Thyroid gland (tissue), 4 donors: ENCODE results near the gene NRN1L. TPM values are rescaled to one million over a fixed set of nuclear protein-coding genes. Genes with fewer than 3 reads are reported as not detected.

Source experiments
- DNase-seq, 2 donors: peaks; one replicate each; pipeline ENCODE4 v3.0.0-alpha.2; 2019
- H3K27ac ChIP-seq, 3 donors: fragments of 200-600 bp; sonication (generic); 1 replicate in 2 of 3; 2 replicates in 1 of 3; pipeline ENCODE4 v1.5.1; 2016 to 2019; ENCODE audit warnings: mild to moderate bottlenecking in 1 of 3, moderate library complexity in 1 of 3
- H3K27me3 ChIP-seq: fragments of 200-600 bp; sonication (generic); one replicate; pipeline ENCODE4 v1.5.1; 2019
- H3K36me3 ChIP-seq, 2 donors: fragments of 200-600 bp; sonication (generic); one replicate each; pipeline ENCODE4 v1.5.1; 2016 to 2019
- H3K4me1 ChIP-seq, 2 donors: fragments of 200-600 bp; sonication (generic); one replicate each; pipeline ENCODE4 v1.5.1; 2017 to 2019
- H3K4me3 ChIP-seq, 3 donors: fragments of 200-600 bp; sonication (generic); replicated peaks in 1 of 3; 1 replicate in 2 of 3; 2 replicates in 1 of 3; pipeline ENCODE4 v1.5.1; 2016; ENCODE audit warnings: mild to moderate bottlenecking in 1 of 3
- H3K9me3 ChIP-seq: fragments of 200-600 bp; sonication (generic); one replicate; pipeline ENCODE4 v1.5.1; 2017
- POLR2A ChIP-seq, 2 donors: fragments of 450-650 bp; IDR thresholded peaks; one replicate each; pipeline ENCODE4 v1.6.1; 2017; ENCODE audit warnings: antibody characterized with exemption in 2 of 2, mild to moderate bottlenecking in 2 of 2, moderate library complexity in 1 of 2
- WGBS, 2 donors: methylation state at CpG; one replicate each; pipeline ENCODE4 v1.1.5; 2017; 5-methylcytosine and 5-hydroxymethylcytosine counted together
- intact Hi-C: fragments of 100-400 bp; cut with DNase I; formaldehyde crosslinking; loops from one replicate; pipeline ENCODE4 v1.15.1; 2023
- total RNA-seq, 4 donors: library from RNA; depleted of rRNA; stranded (reverse); fragments of >200 nt; gene quantifications; one replicate each; pipeline ENCODE4 v1.2.3, GENCODE V29; 2016
- TF ChIP-seq, protein P1 (sequence below), 6 experiments: fragments of 200-600 bp in 3 of 6; fragments of 450-650 bp in 3 of 6; sonication (generic) in 3 of 6; IDR thresholded peaks; one replicate each; pipeline ENCODE4 v1.5.1; 2016 to 2019; ENCODE audit warnings: antibody characterized with exemption in 6 of 6, mild to moderate bottlenecking in 2 of 6, inconsistent platforms in 1 of 6, moderate library complexity in 1 of 6

The NRN1L gene
- total RNA-seq, 4 donors from 2014 or later, result 2.0 TPM; not detected in 3

DNA sequence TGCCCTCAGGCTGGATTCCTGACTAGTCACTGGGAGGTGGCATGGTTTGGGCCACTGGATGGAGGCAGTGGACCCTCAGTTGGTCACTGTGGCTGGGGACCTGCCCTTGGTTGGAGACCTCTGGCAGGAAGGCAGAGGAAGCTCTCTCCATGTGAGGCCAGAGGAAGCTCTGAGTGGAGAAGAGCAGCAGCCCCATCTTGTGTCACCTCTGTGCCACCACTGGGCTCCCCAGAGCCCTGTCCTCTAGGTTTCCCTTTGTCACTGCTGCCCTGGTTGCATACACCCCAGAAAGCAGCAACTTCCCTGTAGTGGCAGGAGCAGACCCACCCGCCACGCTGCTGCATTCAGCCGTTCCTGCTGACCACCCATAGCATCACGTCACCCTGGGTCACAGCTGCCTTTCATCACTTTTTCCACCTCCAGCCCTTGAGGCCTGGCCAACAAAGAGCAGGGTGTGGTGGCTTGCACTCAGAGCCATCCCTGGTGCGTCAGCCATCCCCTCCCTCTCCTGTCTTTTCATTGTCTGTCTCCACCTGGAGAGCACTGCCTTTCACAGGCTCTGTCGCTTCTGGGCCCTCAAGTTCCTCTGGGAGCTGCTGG lies 35.0 kb downstream of the NRN1L start:
- intact Hi-C loops, result no loop called here
- no peaks in the 10 kb centered on the region for H3K36me3 ChIP-seq
- peak overlapping the region in 2 of 3 donors; percentile 15 to 72 for H3K27ac ChIP-seq
- H3K27me3 ChIP-seq, result no peaks in the 10 kb centered on the region
- no peaks in the 10 kb centered on the region for H3K9me3 ChIP-seq
- DNase-seq, result no peak
- H3K4me1 ChIP-seq, result peaks cover 44 to 81% of the 10 kb centered on the region in 2 donors
- WGBS, 2 donors, result 90% methylated on average over 6 of the region's 6 CpGs
- H3K4me3 ChIP-seq, result no peak overlapping the region
- TF ChIP-seq POLR2A (IDR thresholded peaks at IDR 0.05), result no peak

DNA sequence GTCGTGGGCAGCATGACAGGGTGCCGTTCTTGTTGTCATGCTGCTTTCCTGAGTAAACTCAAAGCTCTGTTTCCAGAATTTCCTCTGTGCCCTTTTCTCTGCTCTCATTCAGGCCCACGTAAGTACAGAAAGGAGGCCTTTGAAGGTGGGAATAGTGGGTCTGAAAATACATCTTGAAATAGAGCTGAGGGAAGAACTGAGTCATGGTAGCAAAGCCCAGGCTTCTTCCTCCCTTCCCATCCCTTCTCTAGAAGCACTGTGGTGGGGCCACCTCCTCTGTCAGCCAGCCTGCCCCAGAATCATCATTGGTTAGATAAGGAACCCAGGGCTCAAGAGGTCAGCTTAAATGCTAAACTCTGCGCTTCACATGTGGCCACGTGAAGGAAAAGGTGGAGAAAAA lies 37.5 kb downstream of the NRN1L start:
- WGBS, 2 donors, result 81 to 87% methylated on average over 5 of the region's 5 CpGs
- Histone ChIP-seq H3K4me1 (peaks cover 33 to 77% of the 10 kb centered on the region in 2 donors), H3K27me3 (no peaks in the 10 kb centered on the region), H3K4me3 (no peak overlapping the region), H3K27ac (peak overlapping the region in 2 of 3 donors; percentile 52 to 65), H3K36me3 (no peaks in the 10 kb centered on the region), H3K9me3 (no peaks in the 10 kb centered on the region)
- TF ChIP-seq, protein P1, sequence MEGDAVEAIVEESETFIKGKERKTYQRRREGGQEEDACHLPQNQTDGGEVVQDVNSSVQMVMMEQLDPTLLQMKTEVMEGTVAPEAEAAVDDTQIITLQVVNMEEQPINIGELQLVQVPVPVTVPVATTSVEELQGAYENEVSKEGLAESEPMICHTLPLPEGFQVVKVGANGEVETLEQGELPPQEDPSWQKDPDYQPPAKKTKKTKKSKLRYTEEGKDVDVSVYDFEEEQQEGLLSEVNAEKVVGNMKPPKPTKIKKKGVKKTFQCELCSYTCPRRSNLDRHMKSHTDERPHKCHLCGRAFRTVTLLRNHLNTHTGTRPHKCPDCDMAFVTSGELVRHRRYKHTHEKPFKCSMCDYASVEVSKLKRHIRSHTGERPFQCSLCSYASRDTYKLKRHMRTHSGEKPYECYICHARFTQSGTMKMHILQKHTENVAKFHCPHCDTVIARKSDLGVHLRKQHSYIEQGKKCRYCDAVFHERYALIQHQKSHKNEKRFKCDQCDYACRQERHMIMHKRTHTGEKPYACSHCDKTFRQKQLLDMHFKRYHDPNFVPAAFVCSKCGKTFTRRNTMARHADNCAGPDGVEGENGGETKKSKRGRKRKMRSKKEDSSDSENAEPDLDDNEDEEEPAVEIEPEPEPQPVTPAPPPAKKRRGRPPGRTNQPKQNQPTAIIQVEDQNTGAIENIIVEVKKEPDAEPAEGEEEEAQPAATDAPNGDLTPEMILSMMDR (IDR thresholded peaks at IDR 0.05), result no peak
- no peak for TF ChIP-seq POLR2A (IDR thresholded peaks at IDR 0.05)
- intact Hi-C loops, result no loop called here
- no peak for DNase-seq

DNA sequence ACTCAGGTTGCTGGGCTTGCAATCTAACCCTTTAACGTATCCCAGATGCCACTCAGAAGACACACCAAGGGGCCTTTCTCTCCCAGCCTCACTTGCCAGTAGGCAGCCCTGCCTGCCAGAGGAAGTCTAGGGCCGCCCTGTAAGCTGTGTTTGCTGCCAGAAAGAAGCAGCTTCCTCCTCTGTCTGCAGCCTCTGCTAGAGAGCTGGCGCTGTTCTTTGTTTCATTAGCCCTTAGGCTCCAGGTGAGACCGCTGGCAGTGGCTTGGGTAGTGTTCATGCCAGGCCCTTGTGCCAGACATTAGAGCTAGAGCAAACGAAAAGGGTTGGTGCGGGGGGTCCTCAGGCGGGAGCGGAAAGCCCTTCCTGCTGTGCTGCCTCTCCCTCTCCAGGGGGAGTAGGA lies 38.1 kb downstream of the NRN1L start:
- no peaks in the 10 kb centered on the region for H3K9me3 ChIP-seq
- intact Hi-C loops, result no loop called here
- H3K27ac ChIP-seq, result peak overlapping the region in 2 of 3 donors; percentile 52 to 65
- H3K4me3 ChIP-seq, result no peak overlapping the region
- 75 to 77% methylated on average over 8 of the region's 8 CpGs for WGBS, 2 donors
- H3K36me3 ChIP-seq, result peaks cover 4% of the 10 kb centered on the region in 2 donors
- TF ChIP-seq, protein P1 (IDR thresholded peaks at IDR 0.05), result no peak
- TF ChIP-seq POLR2A (IDR thresholded peaks at IDR 0.05), result no peak
- H3K27me3 ChIP-seq, result no peaks in the 10 kb centered on the region
- peaks cover 28 to 72% of the 10 kb centered on the region in 2 donors for H3K4me1 ChIP-seq
- peak in 1 of 2 donors; percentile 35 for DNase-seq

DNA sequence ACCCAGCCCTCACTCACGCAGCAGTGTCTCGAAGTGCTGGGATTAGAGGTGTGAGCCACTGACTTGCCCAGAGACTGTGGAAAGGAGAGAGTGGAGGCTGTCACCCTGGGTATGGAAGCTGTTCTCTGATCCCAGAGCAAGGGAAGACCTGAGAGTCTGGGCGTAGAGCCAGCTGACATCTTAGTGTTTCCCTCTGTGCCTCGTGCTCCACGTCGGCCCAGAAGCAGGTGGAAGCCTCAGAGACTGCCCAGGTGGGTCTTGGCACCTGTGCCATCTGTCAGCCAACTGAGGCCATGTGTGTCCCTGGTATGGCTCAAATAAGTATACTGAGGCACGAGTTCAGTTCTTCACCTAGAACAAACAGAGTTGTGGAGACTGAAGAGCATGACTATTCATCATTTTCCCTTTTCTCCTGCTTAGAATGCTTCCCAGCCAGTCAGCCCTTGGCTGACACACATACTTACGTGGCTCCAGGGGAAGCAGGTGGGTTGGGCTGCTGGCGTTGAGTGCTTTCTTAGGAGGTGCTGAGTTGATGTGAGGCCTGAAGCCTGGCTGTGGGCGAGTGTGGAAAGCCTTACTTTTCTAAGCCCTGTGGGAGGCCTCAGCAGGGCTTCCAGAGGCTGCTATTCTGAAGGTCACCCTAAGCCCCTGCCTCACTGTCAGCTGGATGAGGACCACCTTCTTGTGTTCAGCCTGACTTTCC lies 38.9 kb downstream of the NRN1L start:
- Histone ChIP-seq H3K9me3 (no peaks in the 10 kb centered on the region), H3K27ac (peak overlapping the region; percentile 25 to 65 (median 52)), H3K36me3 (peaks cover 6 to 8% of the 10 kb centered on the region in 2 donors), H3K4me3 (no peak overlapping the region), H3K4me1 (peaks cover 22 to 63% of the 10 kb centered on the region in 2 donors), H3K27me3 (no peaks in the 10 kb centered on the region)
- peak; percentile 84 to 88 for DNase-seq
- WGBS, 2 donors, result 47 to 52% methylated on average over 9 to 10 of the region's 10 CpGs
- intact Hi-C loops, result no loop called here
- TF ChIP-seq, protein P1 (IDR thresholded peaks at IDR 0.05), result no peak

DNA sequence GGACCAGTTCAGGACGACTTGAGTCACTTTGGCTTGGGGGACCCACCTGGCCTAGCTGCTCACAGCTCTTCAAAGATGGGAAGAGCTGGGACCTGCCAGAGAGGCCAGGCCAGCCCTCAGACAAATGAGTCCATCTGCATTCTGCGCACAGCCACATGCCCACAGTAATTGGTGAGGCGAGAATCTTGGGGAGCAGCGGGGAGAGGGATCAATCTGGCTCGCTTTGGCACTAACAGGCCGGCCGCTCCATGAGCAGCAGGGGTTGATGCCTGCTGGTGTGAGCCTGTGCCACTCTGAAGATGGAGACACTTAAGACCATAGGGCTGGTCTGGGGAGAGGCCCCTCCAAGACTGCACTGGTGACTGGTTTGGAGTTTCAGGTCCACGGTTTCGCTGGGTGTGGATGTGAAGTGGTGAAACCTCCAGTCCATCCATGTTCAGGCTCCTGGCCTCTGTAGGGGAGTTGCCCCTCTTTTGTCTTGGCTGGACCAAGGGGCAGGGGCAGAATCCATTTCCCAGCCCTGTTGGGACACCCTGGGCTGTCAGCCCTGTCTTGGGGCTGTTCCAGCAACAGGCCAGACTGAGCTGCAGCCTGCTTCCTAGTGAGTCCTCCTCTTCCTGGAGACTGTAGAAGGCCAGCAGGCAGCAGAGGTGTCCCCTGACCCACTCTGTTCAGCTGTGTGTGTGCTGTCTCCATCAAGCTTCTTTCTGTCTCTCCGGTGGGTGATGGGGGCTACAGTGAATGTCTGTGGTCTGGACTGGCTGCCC lies 39.6 kb downstream of the NRN1L start:
- intact Hi-C loops, result no loop called here
- Histone ChIP-seq H3K4me3 (no peak overlapping the region), H3K9me3 (no peaks in the 10 kb centered on the region), H3K27ac (peak overlapping the region; percentile 20 to 65 (median 25)), H3K36me3 (peaks cover 6 to 13% of the 10 kb centered on the region in 2 donors), H3K4me1 (peaks cover 22 to 56% of the 10 kb centered on the region in 2 donors), H3K27me3 (no peaks in the 10 kb centered on the region)
- no peak for DNase-seq
- no peak for TF ChIP-seq POLR2A (IDR thresholded peaks at IDR 0.05)
- TF ChIP-seq, protein P1 (IDR thresholded peaks at IDR 0.05), result no peak
- WGBS, 2 donors, result 83 to 84% methylated on average over 9 to 10 of the region's 10 CpGs
